IMR-90 (cell line): ENCODE measurements around the gene PCCA. TPM values are rescaled to one million over a fixed set of nuclear protein-coding genes. Genes with fewer than 3 reads are reported as not detected.

Experiments used
- ATAC-seq: fragments of 200-7000 bp; cut with Tn5 transposase; 2 replicates; pipeline ENCODE4 v1.9.1; 2020; ENCODE audit warnings: low read depth, mild to moderate bottlenecking, moderate library complexity
- BruUV-seq: library from RNA; stranded (reverse); fragments of 400-500 nt; replicated peaks from 2 replicates; lab custom pipeline; 2021; lab: Mats Ljungman, UMichigan
- CTCF ChIA-PET: fragments of 300-600 bp; formaldehyde crosslinking; extraction: SDS; loops from one replicate; lab custom pipeline; 2021; ENCODE audit warnings: antibody characterized with exemption; lab: Yijun Ruan, JAX
- POLR2A ChIA-PET: fragments of 300-600 bp; sonication (Branson Sonifier 250); formaldehyde crosslinking; loops from one replicate; lab custom pipeline; 2022; ENCODE audit warnings: antibody characterized with exemption; ENCODE audit not compliant: unreplicated experiment; lab: Charles Lee
- DNase-seq: peaks from one replicate; pipeline ENCODE4 v3.0.0; 2013
- H2AFZ ChIP-seq: replicated peaks from 2 replicates; pipeline ENCODE3; 2013; ENCODE audit warnings: low read length, mild to moderate bottlenecking; ENCODE audit not compliant: poor library complexity
- H2AK5ac ChIP-seq: 2 replicates; pipeline ENCODE4 v1.6.1; 2013; ENCODE audit warnings: low read depth, low read length, inconsistent platforms
- H2AK9ac ChIP-seq: replicated peaks from 2 replicates; pipeline ENCODE3; 2013; ENCODE audit warnings: mild to moderate bottlenecking, low read depth, low read length, moderate library complexity; ENCODE audit not compliant: poor library complexity
- H2BK120ac ChIP-seq: 2 replicates; pipeline ENCODE4 v1.6.1; 2013; ENCODE audit warnings: low read depth, low read length, inconsistent platforms
- H2BK15ac ChIP-seq: 3 replicates; pipeline ENCODE4 v1.6.1; 2013; ENCODE audit warnings: low read depth, low read length, inconsistent platforms
- H2BK20ac ChIP-seq: 2 replicates; pipeline ENCODE4 v1.6.1; 2013; ENCODE audit warnings: low read depth, mild to moderate bottlenecking, inconsistent platforms, low read length, moderate library complexity
- H2BK5ac ChIP-seq: 2 replicates; pipeline ENCODE4 v1.6.1; 2013; ENCODE audit warnings: mild to moderate bottlenecking, low read depth, low read length, inconsistent platforms; ENCODE audit not compliant: poor library complexity, severe bottlenecking
- H3K14ac ChIP-seq: replicated peaks from 2 replicates; pipeline ENCODE4 v1.6.1; 2013; ENCODE audit warnings: low read depth, low read length, inconsistent platforms
- H3K18ac ChIP-seq: 2 replicates; pipeline ENCODE4 v1.6.1; 2013; ENCODE audit warnings: low read depth, low read length, control low read depth
- H3K23ac ChIP-seq: 2 replicates; pipeline ENCODE4 v1.6.1; 2013; ENCODE audit warnings: low read depth, low read length, inconsistent platforms
- H3K27ac ChIP-seq: 2 replicates; pipeline ENCODE4 v1.5.1; 2013; ENCODE audit warnings: mild to moderate bottlenecking, control low read depth, low read length; ENCODE audit not compliant: insufficient read depth
- H3K27me3 ChIP-seq: 2 replicates; pipeline ENCODE4 v1.6.1; 2013; ENCODE audit warnings: low read length; ENCODE audit not compliant: control insufficient read depth, insufficient read depth
- H3K36me3 ChIP-seq: 2 replicates; pipeline ENCODE4 v1.6.1; 2013; ENCODE audit warnings: low read length, mixed read lengths; ENCODE audit not compliant: control insufficient read depth, insufficient read depth
- H3K4ac ChIP-seq: 2 replicates; pipeline ENCODE4 v1.6.1; 2013; ENCODE audit warnings: low read depth, low read length, inconsistent platforms
- H3K4me1 ChIP-seq: 2 replicates; pipeline ENCODE4 v1.6.1; 2013; ENCODE audit warnings: low read length, mixed read lengths; ENCODE audit not compliant: control insufficient read depth, insufficient read depth
- H3K4me2 ChIP-seq: 2 replicates; pipeline ENCODE4 v1.6.1; 2013; ENCODE audit warnings: low read depth, mild to moderate bottlenecking, control low read depth, low read length, moderate library complexity
- H3K4me3 ChIP-seq: 2 replicates; pipeline ENCODE4 v1.5.1; 2013; ENCODE audit warnings: low read depth, mild to moderate bottlenecking, control low read depth, low read length, moderate library complexity; ENCODE audit not compliant: insufficient read depth
- H3K56ac ChIP-seq: 2 replicates; pipeline ENCODE4 v1.6.1; 2013; ENCODE audit warnings: low read length, inconsistent platforms; ENCODE audit not compliant: insufficient read depth; ENCODE audit errors: extremely low read depth
- H3K79me1 ChIP-seq, 2 experiments: 2 replicates each; pipeline ENCODE4 v1.6.1; 2013; ENCODE audit warnings: low read length in 2 of 2, inconsistent platforms in 1 of 2, low read depth in 1 of 2
- H3K9ac ChIP-seq: 2 replicates; pipeline ENCODE4 v1.6.1; 2013; ENCODE audit warnings: low read depth, low read length, control low read depth
- H3K9me1 ChIP-seq: 2 replicates; pipeline ENCODE4 v1.6.1; 2013; ENCODE audit warnings: low read length, inconsistent platforms; ENCODE audit not compliant: insufficient read depth
- H3K9me3 ChIP-seq: 2 replicates; pipeline ENCODE4 v1.6.1; 2013; ENCODE audit warnings: low read length; ENCODE audit not compliant: control insufficient read depth, insufficient read depth
- H4K20me1 ChIP-seq: 2 replicates; pipeline ENCODE4 v1.6.1; 2013; ENCODE audit warnings: low read length, inconsistent platforms; ENCODE audit not compliant: insufficient read depth
- H4K5ac ChIP-seq: 2 replicates; pipeline ENCODE4 v1.6.1; 2013; ENCODE audit warnings: mild to moderate bottlenecking, low read depth, low read length, control low read depth
- H4K8ac ChIP-seq, 2 experiments: 2 replicates each; pipeline ENCODE4 v1.6.1; 2013; ENCODE audit warnings: low read depth in 2 of 2, low read length in 2 of 2, control low read depth in 1 of 2, inconsistent platforms in 1 of 2
- H4K91ac ChIP-seq: 2 replicates; pipeline ENCODE4 v1.6.1; 2013; ENCODE audit warnings: low read depth, low read length, inconsistent platforms; ENCODE audit not compliant: insufficient read depth
- BHLHE40 ChIP-seq: fragments of 150-350 bp; IDR thresholded peaks from 2 replicates; pipeline ENCODE4 v1.6.1; 2016; ENCODE audit warnings: mild to moderate bottlenecking, low read depth, low read length
- CEBPB ChIP-seq: IDR thresholded peaks from 2 replicates; pipeline ENCODE4 v1.6.1; 2012; ENCODE audit warnings: low read depth, low read length, improper control_type of control experiment
- CHD1 ChIP-seq: IDR thresholded peaks from 2 replicates; pipeline ENCODE4 v1.6.1; 2012; ENCODE audit warnings: low read depth, low read length, improper control_type of control experiment
- FOS ChIP-seq: fragments of 150-350 bp; IDR thresholded peaks from 2 replicates; pipeline ENCODE4 v1.6.1; 2016; ENCODE audit warnings: low read depth, low read length
- MAFK ChIP-seq: IDR thresholded peaks from 2 replicates; pipeline ENCODE4 v1.6.1; 2012; ENCODE audit warnings: low read depth, low read length, improper control_type of control experiment
- MAZ ChIP-seq: IDR thresholded peaks from 2 replicates; pipeline ENCODE4 v1.6.1; 2012; ENCODE audit warnings: low read depth, mild to moderate bottlenecking, low read length, improper control_type of control experiment, moderate library complexity, borderline replicate concordance
- MXI1 ChIP-seq: IDR thresholded peaks from 2 replicates; pipeline ENCODE4 v1.6.1; 2012; ENCODE audit warnings: low read depth, mild to moderate bottlenecking, low read length, moderate library complexity, borderline replicate concordance
- NFE2L2 ChIP-seq: fragments of 150-350 bp; IDR thresholded peaks from 2 replicates; pipeline ENCODE4 v1.6.1; 2016; ENCODE audit warnings: low read depth, mild to moderate bottlenecking, low read length
- POLR2A ChIP-seq: IDR thresholded peaks from 2 replicates; pipeline ENCODE4 v1.6.1; 2012; ENCODE audit warnings: mild to moderate bottlenecking, low read depth, low read length
- RAD21 ChIP-seq: IDR thresholded peaks from 2 replicates; pipeline ENCODE4 v1.6.1; 2012; ENCODE audit warnings: low read length, improper control_type of control experiment
- RFX5 ChIP-seq: IDR thresholded peaks from 2 replicates; pipeline ENCODE4 v1.8.0; 2012; ENCODE audit warnings: low read depth, mild to moderate bottlenecking, low read length, moderate library complexity
- SMC3 ChIP-seq: fragments of 150-350 bp; IDR thresholded peaks from 2 replicates; pipeline ENCODE4 v1.6.1; 2016; ENCODE audit warnings: low read depth, mild to moderate bottlenecking, antibody characterized with exemption, low read length, moderate library complexity
- WGBS, 2 experiments: methylation state at CpG; one replicate each; pipeline versions ENCODE4 v1.1.5 to v1.1.7; 2013; ENCODE audit warnings: missing lambda C conversion rate in 2 of 2; ENCODE audit not compliant: insufficient read length in 1 of 2; ENCODE audit errors: extremely low coverage in 2 of 2; 5-methylcytosine and 5-hydroxymethylcytosine counted together
- dilution Hi-C: fragments of 300-500 bp; cut with HindIII; formaldehyde crosslinking; loops from one replicate; pipeline ENCODE4 v1.14.3; 2018; ENCODE audit warnings: low sequenced_read_pairs; ENCODE audit not compliant: unreplicated experiment
- in situ Hi-C: fragments of 300-500 bp; cut with MboI; formaldehyde crosslinking; loops from 3 replicates; pipeline ENCODE4 v1.14.3; 2019; ENCODE audit warnings: low sequenced_read_pairs, inconsistent platforms, mixed read lengths
- intact Hi-C: fragments of 100-400 bp; cut with micrococcal nuclease; formaldehyde crosslinking; loops from 2 replicates; pipeline ENCODE4 v1.10.0; 2022
- polyA plus RNA-seq, 3 experiments: library from polyadenylated mRNA; depleted of rRNA; stranded (reverse); fragments of >200 nt; gene quantifications; 2 replicates each; pipeline ENCODE4 v1.2.3, GENCODE V29; 2012; ENCODE audit warnings: low replicate concordance in 1 of 3
- total RNA-seq: library from RNA; depleted of rRNA; stranded (reverse); fragments of >200 nt; gene quantifications from 2 replicates; pipeline ENCODE4 v1.2.3, GENCODE V29; 2012
- TF ChIP-seq, protein P1 (sequence below): fragments of 150-350 bp; IDR thresholded peaks from 2 replicates; pipeline ENCODE4 v1.6.1; 2016; ENCODE audit warnings: low read depth, mild to moderate bottlenecking, low read length, moderate library complexity, borderline replicate concordance
- TF ChIP-seq, protein P2 (sequence below): conservative IDR thresholded peaks from 2 replicates; pipeline ENCODE4 v1.5.1; 2012; ENCODE audit warnings: mild to moderate bottlenecking, low read depth, low read length, improper control_type of control experiment
- TF ChIP-seq, protein P3 (sequence below): fragments of 150-350 bp; IDR thresholded peaks from 2 replicates; pipeline ENCODE4 v1.6.1; 2017; ENCODE audit warnings: mild to moderate bottlenecking, antibody characterized with exemption, low read length, low read depth

Gene PCCA
- total and polyA plus RNA-seq, 2 of the 4 experiments (the other 2 are of a cell fraction), result 7.6 to 24.0 TPM

DNA sequence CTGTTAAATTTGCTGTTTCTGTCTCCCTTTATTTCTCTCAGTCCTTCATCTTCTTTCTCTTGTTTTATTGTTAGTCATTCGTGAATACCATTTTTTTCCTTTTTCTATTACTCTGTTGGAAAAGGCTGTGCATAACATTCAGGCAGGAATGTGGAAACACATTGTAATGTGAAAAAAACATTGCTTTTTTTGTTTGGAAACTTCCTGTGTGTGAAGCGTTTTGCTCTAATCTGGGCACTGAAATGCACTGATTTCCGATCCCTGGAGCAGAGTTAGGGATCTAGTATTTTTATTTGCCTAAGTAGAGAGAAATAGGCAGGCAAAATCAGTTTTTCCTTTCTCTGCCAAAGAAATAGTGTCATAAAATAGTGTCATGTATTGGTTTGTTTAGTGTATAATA, 155.5 kb downstream of the PCCA start:
- Histone ChIP-seq H3K9ac (no peak overlapping the region), H4K5ac (no peak overlapping the region), H3K79me1 (no peaks in the 10 kb centered on the region; a peak in 2 of 4 replicates), H2BK15ac (no peak overlapping the region), H4K20me1 (no peaks in the 10 kb centered on the region), H3K9me3 (0 out of 2 replicates have a peak, but pooled peaks cover 1% of the 10 kb centered on the region), H3K23ac (no peak overlapping the region), H3K27ac (no peak overlapping the region), H3K4me1 (no peaks in the 10 kb centered on the region), H2AK9ac (no peak overlapping the region), H2BK5ac (no peak overlapping the region), H3K4me3 (no peak overlapping the region), H3K56ac (no peak overlapping the region), H3K9me1 (no peaks in the 10 kb centered on the region), H4K91ac (no peak overlapping the region), H4K8ac (no peak overlapping the region), H3K27me3 (no peaks in the 10 kb centered on the region), H2BK120ac (no peak overlapping the region), H3K36me3 (no peaks in the 10 kb centered on the region), H3K4me2 (no peak overlapping the region), H3K18ac (no peak overlapping the region), H3K4ac (no peak overlapping the region), H2AFZ (no peak overlapping the region), H2AK5ac (no peak overlapping the region), H3K14ac (no peak overlapping the region), H2BK20ac (no peak overlapping the region)
- dilution Hi-C loops (no loop called here), intact Hi-C loops (no loop called here), in situ Hi-C loops (loop anchor here (10.0 kb wide), 1 partner anchor 260 kb away; no protein-coding TSS in a partner anchor)
- ChIA-PET CTCF (no interaction called here), POLR2A (no interaction called here)
- no TSS peak for BruUV-seq
- 62% methylated on average over 2 of the region's 3 CpGs; no CpG with 5 or more reads in 1 of the 2 experiments for WGBS, 2 experiments
- no peak for DNase-seq
- TF ChIP-seq MAZ (no peak), BHLHE40 (no peak), MAFK (no peak), RAD21 (no peak), RFX5 (no peak), CEBPB (no peak), FOS (no peak), MXI1 (no peak), CHD1 (no peak), SMC3 (no peak), POLR2A (no peak), NFE2L2 (no peak)
- TF ChIP-seq, protein P1, sequence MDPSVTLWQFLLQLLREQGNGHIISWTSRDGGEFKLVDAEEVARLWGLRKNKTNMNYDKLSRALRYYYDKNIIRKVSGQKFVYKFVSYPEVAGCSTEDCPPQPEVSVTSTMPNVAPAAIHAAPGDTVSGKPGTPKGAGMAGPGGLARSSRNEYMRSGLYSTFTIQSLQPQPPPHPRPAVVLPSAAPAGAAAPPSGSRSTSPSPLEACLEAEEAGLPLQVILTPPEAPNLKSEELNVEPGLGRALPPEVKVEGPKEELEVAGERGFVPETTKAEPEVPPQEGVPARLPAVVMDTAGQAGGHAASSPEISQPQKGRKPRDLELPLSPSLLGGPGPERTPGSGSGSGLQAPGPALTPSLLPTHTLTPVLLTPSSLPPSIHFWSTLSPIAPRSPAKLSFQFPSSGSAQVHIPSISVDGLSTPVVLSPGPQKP, result no peak
- TF ChIP-seq, protein P2, sequence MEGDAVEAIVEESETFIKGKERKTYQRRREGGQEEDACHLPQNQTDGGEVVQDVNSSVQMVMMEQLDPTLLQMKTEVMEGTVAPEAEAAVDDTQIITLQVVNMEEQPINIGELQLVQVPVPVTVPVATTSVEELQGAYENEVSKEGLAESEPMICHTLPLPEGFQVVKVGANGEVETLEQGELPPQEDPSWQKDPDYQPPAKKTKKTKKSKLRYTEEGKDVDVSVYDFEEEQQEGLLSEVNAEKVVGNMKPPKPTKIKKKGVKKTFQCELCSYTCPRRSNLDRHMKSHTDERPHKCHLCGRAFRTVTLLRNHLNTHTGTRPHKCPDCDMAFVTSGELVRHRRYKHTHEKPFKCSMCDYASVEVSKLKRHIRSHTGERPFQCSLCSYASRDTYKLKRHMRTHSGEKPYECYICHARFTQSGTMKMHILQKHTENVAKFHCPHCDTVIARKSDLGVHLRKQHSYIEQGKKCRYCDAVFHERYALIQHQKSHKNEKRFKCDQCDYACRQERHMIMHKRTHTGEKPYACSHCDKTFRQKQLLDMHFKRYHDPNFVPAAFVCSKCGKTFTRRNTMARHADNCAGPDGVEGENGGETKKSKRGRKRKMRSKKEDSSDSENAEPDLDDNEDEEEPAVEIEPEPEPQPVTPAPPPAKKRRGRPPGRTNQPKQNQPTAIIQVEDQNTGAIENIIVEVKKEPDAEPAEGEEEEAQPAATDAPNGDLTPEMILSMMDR, result no peak
- TF ChIP-seq, protein P3, sequence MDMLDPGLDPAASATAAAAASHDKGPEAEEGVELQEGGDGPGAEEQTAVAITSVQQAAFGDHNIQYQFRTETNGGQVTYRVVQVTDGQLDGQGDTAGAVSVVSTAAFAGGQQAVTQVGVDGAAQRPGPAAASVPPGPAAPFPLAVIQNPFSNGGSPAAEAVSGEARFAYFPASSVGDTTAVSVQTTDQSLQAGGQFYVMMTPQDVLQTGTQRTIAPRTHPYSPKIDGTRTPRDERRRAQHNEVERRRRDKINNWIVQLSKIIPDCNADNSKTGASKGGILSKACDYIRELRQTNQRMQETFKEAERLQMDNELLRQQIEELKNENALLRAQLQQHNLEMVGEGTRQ, result no peak
- ATAC-seq, result no peak
